ENCODE results near the gene DCAF5. TPM values are rescaled to one million over a fixed set of nuclear protein-coding genes. Genes with fewer than 3 reads are reported as not detected.

The DCAF5 gene
- total and polyA plus RNA-seq, 9 donors: 22.4 to 43.1 (median 36.7) TPM

DNA sequence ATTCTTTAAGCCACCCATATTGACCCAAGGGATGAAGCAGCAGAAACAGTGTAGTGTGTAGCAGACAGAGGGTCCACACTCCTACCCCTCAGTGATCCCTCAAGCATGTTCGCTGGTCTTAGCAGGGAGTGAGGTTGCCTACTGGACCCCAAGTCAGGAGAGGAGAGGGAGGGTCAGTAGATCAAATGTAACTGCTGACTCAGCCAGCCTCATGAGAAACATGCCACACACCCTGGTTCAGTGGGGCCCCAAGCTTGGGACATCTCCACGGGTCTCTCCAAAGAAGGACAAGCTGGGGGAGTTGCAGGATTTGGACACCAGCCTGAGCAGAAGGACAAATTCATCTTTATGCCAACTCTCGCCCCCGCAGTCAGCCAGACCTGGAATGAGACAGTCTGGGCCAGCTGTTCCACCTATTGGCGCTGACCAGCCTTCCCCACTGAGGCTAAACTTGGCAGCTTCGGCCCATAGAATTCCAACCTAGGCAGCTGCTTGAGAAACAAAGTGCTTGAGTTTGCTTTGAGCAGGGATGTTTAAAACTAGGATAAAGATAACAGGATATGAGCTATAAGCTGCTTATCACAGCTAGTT lies 107.9 kb downstream of the DCAF5 start:
- H3K27me3 ChIP-seq (ENCODE audit: control insufficient read depth, insufficient read depth, low read length): no peaks in the 10 kb centered on the region
- H3K27ac ChIP-seq (ENCODE audit: low read length): peak overlapping the region; percentile 84
- no peaks in the 10 kb centered on the region for H3K9me3 ChIP-seq (replicated peaks; ENCODE audit: control insufficient read depth, low read depth, low read length)
- WGBS (ENCODE audit: insufficient coverage): 20% methylated on average over 3 of the region's 6 CpGs
- H3K36me3 ChIP-seq (ENCODE audit: control insufficient read depth, insufficient read depth, low read length): no peaks in the 10 kb centered on the region
- peak; percentile 83 for DNase-seq
- H3K4me1 ChIP-seq (ENCODE audit: control insufficient read depth, insufficient read depth, low read length): peaks cover 53% of the 10 kb centered on the region
- H3K4me3 ChIP-seq (ENCODE audit: low read length): no peak overlapping the region

DNA sequence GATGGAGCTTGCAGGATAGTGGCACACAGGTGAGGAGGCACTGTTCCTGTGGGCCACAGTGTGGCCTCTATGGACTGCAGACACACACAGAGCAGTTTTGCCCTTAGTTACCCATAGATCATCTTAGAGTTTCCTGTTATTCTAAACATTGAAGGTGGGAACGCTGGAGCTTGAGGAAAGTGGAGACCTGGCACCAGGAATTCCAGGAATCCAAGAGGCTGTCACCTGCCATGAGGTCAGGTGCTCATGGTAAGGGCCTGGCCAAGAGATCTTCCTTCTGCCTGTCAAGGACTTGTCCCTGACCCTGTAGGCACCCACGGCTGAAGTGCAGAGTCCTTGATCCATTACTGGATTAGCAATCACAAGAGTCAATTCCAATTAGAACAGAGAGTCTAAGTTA lies 108.6 kb downstream of the DCAF5 start:
- Histone ChIP-seq H3K27ac (ENCODE audit: low read length) (no peak overlapping the region), H3K4me1 (ENCODE audit: control insufficient read depth, insufficient read depth, low read length) (peaks cover 47% of the 10 kb centered on the region), H3K9me3 (replicated peaks; ENCODE audit: control insufficient read depth, low read depth, low read length) (no peaks in the 10 kb centered on the region), H3K36me3 (ENCODE audit: control insufficient read depth, insufficient read depth, low read length) (no peaks in the 10 kb centered on the region), H3K27me3 (ENCODE audit: control insufficient read depth, insufficient read depth, low read length) (no peaks in the 10 kb centered on the region), H3K4me3 (ENCODE audit: low read length) (no peak overlapping the region)
- DNase-seq: no peak
- WGBS (ENCODE audit: insufficient coverage): 90% methylated on average over 2 of the region's 2 CpGs

DNA sequence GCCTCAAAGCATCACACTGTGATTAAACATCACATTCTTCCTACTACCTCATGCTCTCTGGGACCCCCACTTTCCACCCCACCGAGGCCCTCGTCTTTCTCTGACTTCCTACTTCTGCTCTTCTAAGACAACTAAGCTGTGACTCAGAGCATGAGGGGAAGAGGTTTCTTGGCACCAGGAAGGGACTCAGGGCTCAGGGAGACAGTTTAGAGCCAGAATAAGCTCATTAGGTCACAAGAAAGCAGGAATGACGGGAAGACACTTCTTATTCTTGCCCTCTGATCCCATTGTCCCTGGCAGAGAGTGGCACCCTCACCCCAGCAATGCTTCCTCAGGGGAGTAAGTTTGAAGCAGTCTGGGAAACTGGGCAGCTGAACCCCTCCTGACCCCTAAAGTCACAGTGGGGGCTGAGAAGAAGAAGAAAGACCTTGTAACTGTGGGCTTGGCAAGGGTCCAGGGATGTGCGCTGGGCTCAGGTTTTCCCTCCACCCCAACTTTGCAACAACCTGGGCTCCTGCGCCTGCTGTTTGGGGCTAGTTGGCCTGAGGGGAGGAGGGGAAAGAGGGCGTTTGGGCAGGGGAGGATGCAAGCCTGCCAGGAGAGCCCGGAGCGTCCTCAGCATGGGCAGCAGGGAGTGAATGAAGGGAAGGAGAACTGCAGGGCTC lies 109.2 kb downstream of the DCAF5 start:
- no peaks in the 10 kb centered on the region for H3K9me3 ChIP-seq (replicated peaks; ENCODE audit: control insufficient read depth, low read depth, low read length)
- peak; percentile 72 for DNase-seq
- H3K27ac ChIP-seq (ENCODE audit: low read length): peak overlapping the region; percentile 35
- no peak overlapping the region for H3K4me3 ChIP-seq (ENCODE audit: low read length)
- WGBS (ENCODE audit: insufficient coverage): 81% methylated on average over 3 of the region's 8 CpGs
- H3K27me3 ChIP-seq (ENCODE audit: control insufficient read depth, insufficient read depth, low read length): no peaks in the 10 kb centered on the region
- H3K4me1 ChIP-seq (ENCODE audit: control insufficient read depth, insufficient read depth, low read length): peaks cover 49% of the 10 kb centered on the region
- H3K36me3 ChIP-seq (ENCODE audit: control insufficient read depth, insufficient read depth, low read length): no peaks in the 10 kb centered on the region

DNA sequence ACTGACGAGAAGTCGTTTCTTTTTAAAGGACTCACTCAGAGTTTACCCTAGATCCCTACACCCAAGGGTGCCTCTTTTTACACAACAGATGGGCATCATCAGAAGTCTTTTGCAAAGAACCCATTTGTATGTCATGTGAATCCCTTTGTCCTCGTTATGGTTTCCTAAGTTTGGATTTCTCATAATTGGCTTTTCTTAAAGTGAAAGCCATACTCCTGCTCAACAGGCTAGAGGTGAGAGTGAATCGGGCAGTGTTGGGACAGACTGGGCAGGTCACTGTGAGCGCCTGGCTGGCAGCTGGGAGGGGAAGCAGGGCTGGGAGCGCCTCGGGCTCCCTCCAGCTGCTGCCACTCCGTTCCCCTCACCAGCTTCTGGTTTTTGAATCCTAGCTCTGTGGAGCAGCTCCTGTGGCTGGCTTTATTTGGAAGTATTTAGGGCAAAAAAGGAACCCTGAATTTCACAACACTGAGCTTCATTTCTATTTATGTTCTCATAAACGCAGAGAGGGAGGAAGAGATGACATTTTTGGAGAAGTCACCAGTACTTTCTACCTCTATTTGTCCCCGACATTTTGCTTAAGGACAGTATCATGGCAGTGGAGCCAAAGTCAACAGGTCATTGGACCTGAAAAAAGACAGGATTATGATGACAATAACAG lies 110.0 kb downstream of the DCAF5 start:
- peak; percentile 63 for DNase-seq
- 20% methylated on average over 2 of the region's 10 CpGs for WGBS (ENCODE audit: insufficient coverage)

DNA sequence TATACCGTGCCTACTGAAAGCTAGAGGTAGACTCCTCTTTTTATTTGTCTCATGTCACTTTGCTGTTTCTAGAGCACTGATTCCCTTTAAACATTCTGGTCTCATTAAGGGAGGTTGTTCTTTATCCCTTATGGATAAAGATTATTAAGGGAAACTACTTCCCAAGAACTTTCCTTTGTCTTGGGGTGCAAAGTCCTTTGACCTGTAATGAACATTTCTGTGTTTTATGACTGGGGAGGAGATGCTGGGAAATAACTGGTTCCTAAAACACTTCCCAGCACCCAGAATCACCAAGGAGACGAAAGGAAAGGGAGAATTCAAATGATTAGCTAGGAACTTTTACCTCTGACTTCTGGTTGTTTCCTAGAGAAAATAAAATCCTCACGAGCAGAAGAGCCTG lies 110.6 kb downstream of the DCAF5 start:
- peaks cover 57% of the 10 kb centered on the region for H3K4me1 ChIP-seq (ENCODE audit: control insufficient read depth, insufficient read depth, low read length)
- no CpG with 5 or more reads among the region's 3 CpGs for WGBS (ENCODE audit: insufficient coverage)
- no peak overlapping the region for H3K4me3 ChIP-seq (ENCODE audit: low read length)
- peaks cover 3% of the 10 kb centered on the region for H3K27me3 ChIP-seq (ENCODE audit: control insufficient read depth, insufficient read depth, low read length)
- no peaks in the 10 kb centered on the region for H3K36me3 ChIP-seq (ENCODE audit: control insufficient read depth, insufficient read depth, low read length)
- DNase-seq: no peak
- H3K9me3 ChIP-seq (replicated peaks; ENCODE audit: control insufficient read depth, low read depth, low read length): no peaks in the 10 kb centered on the region
- no peak overlapping the region for H3K27ac ChIP-seq (ENCODE audit: low read length)

More for the DNA sequence above, 110.0 kb downstream of the DCAF5 start:
- peaks cover 57% of the 10 kb centered on the region for H3K4me1 ChIP-seq (ENCODE audit: control insufficient read depth, insufficient read depth, low read length)
- H3K4me3 ChIP-seq (ENCODE audit: low read length): no peak overlapping the region
- H3K27ac ChIP-seq (ENCODE audit: low read length): peak overlapping the region; percentile 65
- H3K27me3 ChIP-seq (ENCODE audit: control insufficient read depth, insufficient read depth, low read length): peaks cover 3% of the 10 kb centered on the region
- no peaks in the 10 kb centered on the region for H3K36me3 ChIP-seq (ENCODE audit: control insufficient read depth, insufficient read depth, low read length)
- H3K9me3 ChIP-seq (replicated peaks; ENCODE audit: control insufficient read depth, low read depth, low read length): no peaks in the 10 kb centered on the region

DNA sequence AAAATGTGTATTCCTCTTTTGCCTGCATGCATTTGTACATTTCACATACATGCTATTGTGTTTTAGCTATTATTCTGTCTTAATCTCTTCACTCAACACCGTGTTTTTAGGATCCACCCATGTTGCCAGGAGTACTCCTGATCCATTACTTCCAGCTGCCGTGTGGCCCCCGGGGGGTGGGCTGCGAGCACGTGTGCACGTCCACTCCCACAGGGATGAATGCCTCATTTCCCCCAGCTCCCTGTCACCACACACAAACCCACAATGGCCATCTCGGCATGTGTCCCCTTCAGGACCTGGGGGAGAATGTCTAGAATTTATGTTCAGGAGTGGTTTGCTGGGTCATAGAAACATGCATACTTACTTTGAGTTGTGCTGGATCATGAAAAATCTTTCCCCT lies 111.1 kb downstream of the DCAF5 start:
- H3K27me3 ChIP-seq (ENCODE audit: control insufficient read depth, insufficient read depth, low read length): peaks cover 3% of the 10 kb centered on the region
- no peaks in the 10 kb centered on the region for H3K36me3 ChIP-seq (ENCODE audit: control insufficient read depth, insufficient read depth, low read length)
- H3K4me3 ChIP-seq (ENCODE audit: low read length): no peak overlapping the region
- no peak overlapping the region for H3K27ac ChIP-seq (ENCODE audit: low read length)
- H3K9me3 ChIP-seq (replicated peaks; ENCODE audit: control insufficient read depth, low read depth, low read length): no peaks in the 10 kb centered on the region
- H3K4me1 ChIP-seq (ENCODE audit: control insufficient read depth, insufficient read depth, low read length): peaks cover 55% of the 10 kb centered on the region
- WGBS (ENCODE audit: insufficient coverage): 40% methylated on average over 2 of the region's 7 CpGs
- no peak for DNase-seq

DNA sequence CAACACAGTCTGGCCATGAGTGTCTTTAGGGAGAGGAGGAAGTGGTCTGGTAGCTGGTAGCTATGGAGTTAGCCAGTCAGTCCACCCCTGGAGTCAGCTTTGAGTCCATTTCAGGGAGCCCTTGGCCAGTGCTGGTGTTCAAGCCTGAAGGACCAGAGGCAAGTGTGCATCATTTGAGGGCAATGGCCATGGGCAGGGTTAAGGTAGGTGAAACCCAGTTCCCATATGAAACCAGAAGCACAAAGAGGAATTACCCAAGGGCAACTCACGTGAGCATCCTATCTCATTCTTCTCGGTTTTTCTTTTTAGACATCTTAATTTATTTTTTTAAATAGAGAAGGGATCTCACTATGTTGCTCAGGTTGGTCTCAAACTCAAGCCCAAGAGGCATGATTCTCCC lies 112.6 kb downstream of the DCAF5 start:
- DNase-seq: no peak
- no peak overlapping the region for H3K27ac ChIP-seq (ENCODE audit: low read length)
- H3K27me3 ChIP-seq (ENCODE audit: control insufficient read depth, insufficient read depth, low read length): peaks cover 3% of the 10 kb centered on the region
- H3K9me3 ChIP-seq (replicated peaks; ENCODE audit: control insufficient read depth, low read depth, low read length): no peaks in the 10 kb centered on the region
- peaks cover 41% of the 10 kb centered on the region for H3K4me1 ChIP-seq (ENCODE audit: control insufficient read depth, insufficient read depth, low read length)
- H3K36me3 ChIP-seq (ENCODE audit: control insufficient read depth, insufficient read depth, low read length): no peaks in the 10 kb centered on the region
- no CpG with 5 or more reads among the region's 2 CpGs for WGBS (ENCODE audit: insufficient coverage)
- H3K4me3 ChIP-seq (ENCODE audit: low read length): no peak overlapping the region

DNA sequence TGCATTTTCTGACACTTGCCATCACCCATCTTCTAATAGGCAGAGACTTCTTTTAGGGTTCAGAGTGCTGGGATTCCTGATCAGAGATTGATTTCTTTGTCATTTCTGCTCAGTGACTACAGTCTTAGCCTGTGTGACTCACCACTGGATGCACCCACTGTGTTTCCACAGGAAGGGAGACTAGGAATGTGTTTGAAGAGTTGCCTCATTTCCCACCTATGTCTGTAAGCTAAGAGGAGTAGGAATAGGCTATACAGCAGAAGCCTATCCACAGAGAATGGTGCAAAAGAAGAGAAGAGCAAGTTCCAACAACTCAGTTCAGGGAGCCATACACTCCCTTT lies 113.7 kb downstream of the DCAF5 start:
- H3K4me1 ChIP-seq (ENCODE audit: control insufficient read depth, insufficient read depth, low read length): peaks cover 30% of the 10 kb centered on the region
- no peak overlapping the region for H3K4me3 ChIP-seq (ENCODE audit: low read length)
- peak; percentile 31 for DNase-seq
- H3K27ac ChIP-seq (ENCODE audit: low read length): no peak overlapping the region
- H3K9me3 ChIP-seq (replicated peaks; ENCODE audit: control insufficient read depth, low read depth, low read length): no peaks in the 10 kb centered on the region
- peaks cover 3% of the 10 kb centered on the region for H3K27me3 ChIP-seq (ENCODE audit: control insufficient read depth, insufficient read depth, low read length)
- no peaks in the 10 kb centered on the region for H3K36me3 ChIP-seq (ENCODE audit: control insufficient read depth, insufficient read depth, low read length)

DNA sequence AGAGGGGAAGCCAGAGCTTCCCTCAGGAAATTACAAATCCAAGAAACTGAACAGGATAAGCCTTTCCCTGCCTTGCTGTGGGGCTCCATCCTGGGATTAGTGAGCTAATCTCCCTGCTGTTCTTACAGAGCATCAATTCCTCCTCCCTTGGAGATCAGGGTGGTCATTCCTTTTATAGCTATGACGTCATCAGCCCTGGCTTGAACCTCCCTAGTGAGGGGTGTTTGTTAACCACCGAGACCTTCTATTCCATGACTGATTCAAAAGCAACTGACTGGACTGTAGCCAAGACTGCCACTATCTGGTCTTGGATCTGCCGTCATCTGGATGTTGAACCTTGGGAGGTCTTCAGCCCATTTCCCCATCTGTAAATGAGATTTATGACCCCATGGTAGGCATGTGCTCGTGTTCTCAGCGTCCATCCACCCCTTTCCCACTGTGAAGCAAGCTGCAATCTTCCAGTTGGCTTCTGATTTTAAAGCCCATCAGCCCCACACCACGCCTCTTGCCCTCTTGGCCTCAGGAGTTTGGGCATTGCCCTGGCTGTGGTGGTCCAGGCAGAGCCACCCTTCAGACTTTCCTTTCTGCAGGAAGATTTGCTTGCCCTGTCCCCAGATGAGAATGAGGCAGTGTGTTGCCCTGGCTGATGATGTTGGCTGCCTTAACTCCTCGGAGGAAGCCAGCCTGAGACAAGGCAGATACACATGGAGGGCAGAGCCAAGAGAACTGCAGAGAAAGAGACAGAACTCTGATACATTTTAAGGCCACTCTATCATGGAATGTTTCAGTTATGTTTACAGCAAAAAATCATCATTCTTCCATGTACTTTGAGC lies 114.2 kb downstream of the DCAF5 start:
- no peak overlapping the region for H3K27ac ChIP-seq (ENCODE audit: low read length)
- peaks cover 3% of the 10 kb centered on the region for H3K27me3 ChIP-seq (ENCODE audit: control insufficient read depth, insufficient read depth, low read length)
- H3K4me1 ChIP-seq (ENCODE audit: control insufficient read depth, insufficient read depth, low read length): peaks cover 24% of the 10 kb centered on the region
- WGBS (ENCODE audit: insufficient coverage): 38% methylated on average over 5 of the region's 7 CpGs
- peak; percentile 61 for DNase-seq
- H3K9me3 ChIP-seq (replicated peaks; ENCODE audit: control insufficient read depth, low read depth, low read length): no peaks in the 10 kb centered on the region
- no peaks in the 10 kb centered on the region for H3K36me3 ChIP-seq (ENCODE audit: control insufficient read depth, insufficient read depth, low read length)
- no peak overlapping the region for H3K4me3 ChIP-seq (ENCODE audit: low read length)

Data from muscle of leg (tissue), 11 donors.